ENCODE results near the gene CNKSR2.

The CNKSR2 gene

GRCh38 chrX:21612154-21612553 is 237.9 kb downstream of the CNKSR2 start:
- DNase-seq (ENCODE audit: low spot score), result no peak

- no peak for DNase-seq (ENCODE audit: low spot score)
Observed at GRCh38 chrX:21616386-21616785, 242.2 kb downstream of the CNKSR2 start.

- DNase-seq (ENCODE audit: low spot score), result no peak
Observed at GRCh38 chrX:21620234-21620633, 246.0 kb downstream of the CNKSR2 start.

- no peak for DNase-seq (ENCODE audit: low spot score)
Observed at GRCh38 chrX:21623778-21624501, 249.7 kb downstream of the CNKSR2 start.

- no peak for DNase-seq (ENCODE audit: low spot score)
Observed at GRCh38 chrX:21632027-21632426, 257.8 kb downstream of the CNKSR2 start.

GRCh38 chrX:21638311-21638710 is 264.1 kb downstream of the CNKSR2 start:
- peak; percentile 44 for DNase-seq (ENCODE audit: low spot score)

GRCh38 chrX:21639775-21640174 is 265.6 kb downstream of the CNKSR2 start:
- no peak for DNase-seq (ENCODE audit: low spot score)

GRCh38 chrX:21645431-21645830 is 271.2 kb downstream of the CNKSR2 start:
- DNase-seq (ENCODE audit: low spot score), result no peak

- no peak for DNase-seq (ENCODE audit: low spot score)
Observed at GRCh38 chrX:21645886-21646285, 271.7 kb downstream of the CNKSR2 start.

GRCh38 chrX:21655901-21656586 is 281.8 kb downstream of the CNKSR2 start:
- DNase-seq (ENCODE audit: low spot score), result no peak

GRCh38 chrX:21656587-21657317 is 282.5 kb downstream of the CNKSR2 start:
- no peak for DNase-seq (ENCODE audit: low spot score)

- no peak for DNase-seq (ENCODE audit: low spot score)
Observed at GRCh38 chrX:21657318-21658151, 283.3 kb downstream of the CNKSR2 start.

- DNase-seq (ENCODE audit: low spot score), result no peak
Observed at GRCh38 chrX:21658152-21658737, 284.0 kb downstream of the CNKSR2 start, which contains the start of gene KLHL34. KLHL34 (minus strand) TSS chrX:21658330; CDS start chrX:21657788, 542 bp downstream.

- no peak for DNase-seq (ENCODE audit: low spot score)
Observed at GRCh38 chrX:21658746-21659145, 284.5 kb downstream of the CNKSR2 start.

GRCh38 chrX:21659320-21659719 is 285.1 kb downstream of the CNKSR2 start:
- DNase-seq (ENCODE audit: low spot score), result no peak

- DNase-seq (ENCODE audit: low spot score), result no peak
Observed at GRCh38 chrX:21660156-21660555, 285.9 kb downstream of the CNKSR2 start.

- no peak for DNase-seq (ENCODE audit: low spot score)
Observed at GRCh38 chrX:21661316-21661715, 287.1 kb downstream of the CNKSR2 start.

- no peak for DNase-seq (ENCODE audit: low spot score)
Observed at GRCh38 chrX:21662761-21663160, 288.5 kb downstream of the CNKSR2 start.

GRCh38 chrX:21666252-21666651 is 292.0 kb downstream of the CNKSR2 start:
- no peak for DNase-seq (ENCODE audit: low spot score)

- DNase-seq (ENCODE audit: low spot score), result no peak
Observed at GRCh38 chrX:21666679-21667078, 292.5 kb downstream of the CNKSR2 start.

GRCh38 chrX:21674430-21675186 is 300.4 kb downstream of the CNKSR2 start:
- DNase-seq (ENCODE audit: low spot score), result no peak
